Trophoblast cell (in vitro differentiated cells and primary cell): Measurements from ENCODE around the gene OPALIN.

ENCODE experiments used
- DNase-seq, 2 donors: peaks; one replicate each; pipeline ENCODE4 v3.0.0-alpha.2; 2016
- H2AFZ ChIP-seq: 2 replicates; pipeline ENCODE4 v1.6.1; 2013; ENCODE audit warnings: low read length, moderate library complexity, mild to moderate bottlenecking; ENCODE audit not compliant: insufficient read depth, poor library complexity
- H2AK5ac ChIP-seq: 2 replicates; pipeline ENCODE4 v1.6.1; 2013; ENCODE audit warnings: mild to moderate bottlenecking, low read length
- H2BK120ac ChIP-seq: 2 replicates; pipeline ENCODE4 v1.6.1; 2013; ENCODE audit warnings: low read length, mild to moderate bottlenecking, moderate library complexity; ENCODE audit not compliant: insufficient read depth, poor library complexity
- H2BK12ac ChIP-seq: 2 replicates; pipeline ENCODE4 v1.6.1; 2013; ENCODE audit warnings: mild to moderate bottlenecking, low read length, moderate library complexity
- H2BK5ac ChIP-seq: 2 replicates; pipeline ENCODE4 v1.6.1; 2013; ENCODE audit warnings: low read length, low read depth, moderate library complexity, mild to moderate bottlenecking; ENCODE audit not compliant: poor library complexity
- H3K14ac ChIP-seq: 2 replicates; pipeline ENCODE4 v1.6.1; 2013; ENCODE audit warnings: mild to moderate bottlenecking, low read length
- H3K18ac ChIP-seq: 2 replicates; pipeline ENCODE4 v1.6.1; 2013; ENCODE audit warnings: mild to moderate bottlenecking, low read length
- H3K23ac ChIP-seq: 2 replicates; pipeline ENCODE4 v1.6.1; 2013; ENCODE audit warnings: low read length
- H3K27ac ChIP-seq: 2 replicates; pipeline ENCODE4 v1.5.1; 2013; ENCODE audit warnings: low read depth, mild to moderate bottlenecking, inconsistent platforms, low read length, moderate library complexity
- H3K27me3 ChIP-seq: 2 replicates; pipeline ENCODE4 v1.6.1; 2013; ENCODE audit warnings: inconsistent platforms, mild to moderate bottlenecking, low read length, moderate library complexity; ENCODE audit not compliant: insufficient read depth
- H3K36me3 ChIP-seq, 2 experiments: 1 replicate in 1 of 2; 2 replicates in 1 of 2; pipeline ENCODE4 v1.6.1; 2013; ENCODE audit warnings: low read length in 2 of 2, mild to moderate bottlenecking in 2 of 2, moderate library complexity in 1 of 2; ENCODE audit not compliant: insufficient read depth in 2 of 2, control insufficient read depth in 1 of 2
- H3K4ac ChIP-seq: 2 replicates; pipeline ENCODE4 v1.6.1; 2013; ENCODE audit warnings: low read depth, mild to moderate bottlenecking, low read length, moderate library complexity
- H3K4me1 ChIP-seq, 2 experiments: 1 replicate in 1 of 2; 2 replicates in 1 of 2; pipeline ENCODE4 v1.6.1; 2013; ENCODE audit warnings: low read length in 2 of 2, mild to moderate bottlenecking in 2 of 2, moderate library complexity in 1 of 2; ENCODE audit not compliant: insufficient read depth in 2 of 2, control insufficient read depth in 1 of 2
- H3K4me2 ChIP-seq: 2 replicates; pipeline ENCODE4 v1.6.1; 2013; ENCODE audit warnings: inconsistent platforms, mild to moderate bottlenecking, low read length, moderate library complexity
- H3K4me3 ChIP-seq: 2 replicates; pipeline ENCODE4 v1.5.1; 2013; ENCODE audit warnings: mild to moderate bottlenecking, low read depth, low read length, inconsistent platforms
- H3K79me1 ChIP-seq: one replicate; pipeline ENCODE4 v1.6.1; 2013; ENCODE audit warnings: low read length
- H3K79me2 ChIP-seq: 2 replicates; pipeline ENCODE4 v1.6.1; 2013; ENCODE audit warnings: low read length, mild to moderate bottlenecking; ENCODE audit not compliant: control insufficient read depth, insufficient read depth, poor library complexity
- H3K9ac ChIP-seq: 2 replicates; pipeline ENCODE4 v1.6.1; 2013; ENCODE audit warnings: mild to moderate bottlenecking, low read length
- H3K9me3 ChIP-seq: 2 replicates; pipeline ENCODE4 v1.6.1; 2013; ENCODE audit warnings: low read depth, mild to moderate bottlenecking, control low read depth, inconsistent platforms, low read length; ENCODE audit not compliant: insufficient read depth
- H4K12ac ChIP-seq: 2 replicates; pipeline ENCODE4 v1.6.1; 2013; ENCODE audit warnings: low read depth, mild to moderate bottlenecking, low read length, moderate library complexity
- H4K8ac ChIP-seq: 2 replicates; pipeline ENCODE4 v1.6.1; 2013; ENCODE audit warnings: low read depth, mild to moderate bottlenecking, low read length, moderate library complexity
- H4K91ac ChIP-seq: one replicate; pipeline ENCODE4 v1.6.1; 2013; ENCODE audit warnings: low read depth, mild to moderate bottlenecking, low read length, moderate library complexity
- WGBS: extraction: QIAGEN DNeasy Blood & Tissue Kit; methylation state at CpG from one replicate; pipeline ENCODE4 v1.1.7; 2013; ENCODE audit warnings: missing lambda C conversion rate; ENCODE audit not compliant: insufficient read length, insufficient coverage; ENCODE audit errors: extremely low coverage; 5-methylcytosine and 5-hydroxymethylcytosine counted together

The OPALIN gene

GRCh38 chr10:96334616-96335526 is 23.9 kb downstream of the OPALIN start:
- no peak overlapping the region for H2BK5ac ChIP-seq
- H3K23ac ChIP-seq = no peak overlapping the region
- no peak overlapping the region for H3K18ac ChIP-seq
- no peaks in the 10 kb centered on the region for H3K79me1 ChIP-seq
- H3K9ac ChIP-seq = no peak overlapping the region
- H3K14ac ChIP-seq = no peak overlapping the region
- no peaks in the 10 kb centered on the region for H3K27me3 ChIP-seq
- no peak overlapping the region for H2BK120ac ChIP-seq
- no peak overlapping the region for H3K4me3 ChIP-seq
- no peak overlapping the region for H2BK12ac ChIP-seq
- no peak overlapping the region for H3K4me2 ChIP-seq
- H3K79me2 ChIP-seq = no peaks in the 10 kb centered on the region
- no peak overlapping the region for H4K91ac ChIP-seq
- no peak overlapping the region for H3K27ac ChIP-seq
- peak; percentile 18 to 73 for DNase-seq
- H3K9me3 ChIP-seq = no peaks in the 10 kb centered on the region
- H4K8ac ChIP-seq = no peak overlapping the region
- WGBS = no CpG with 5 or more reads among the region's 5 CpGs
- no peak overlapping the region for H2AFZ ChIP-seq
- H3K36me3 ChIP-seq = no peaks in the 10 kb centered on the region
- no peaks in the 10 kb centered on the region for H3K4me1 ChIP-seq
- no peak overlapping the region for H3K4ac ChIP-seq
- H4K12ac ChIP-seq = no peak overlapping the region
- no peak overlapping the region for H2AK5ac ChIP-seq

- Histone ChIP-seq H3K79me2 (no peaks in the 10 kb centered on the region), H3K4me1 (no peaks in the 10 kb centered on the region), H3K18ac (no peak overlapping the region), H2BK12ac (no peak overlapping the region), H2BK5ac (no peak overlapping the region), H3K9ac (no peak overlapping the region), H4K8ac (no peak overlapping the region), H3K27ac (no peak overlapping the region), H3K23ac (no peak overlapping the region), H4K12ac (no peak overlapping the region), H3K4me3 (no peak overlapping the region), H3K36me3 (no peaks in the 10 kb centered on the region), H3K27me3 (no peaks in the 10 kb centered on the region), H3K4me2 (no peak overlapping the region), H2BK120ac (no peak overlapping the region), H2AFZ (no peak overlapping the region), H3K9me3 (no peaks in the 10 kb centered on the region), H4K91ac (no peak overlapping the region), H3K4ac (no peak overlapping the region), H3K79me1 (no peaks in the 10 kb centered on the region), H2AK5ac (no peak overlapping the region), H3K14ac (no peak overlapping the region)
- no peak for DNase-seq
- no CpG with 5 or more reads among the region's 1 CpG for WGBS
Observed at GRCh38 chr10:96333101-96333500, 25.7 kb downstream of the OPALIN start.

- Histone ChIP-seq H3K18ac (no peak overlapping the region), H3K4me2 (no peak overlapping the region), H3K27ac (no peak overlapping the region), H3K4ac (no peak overlapping the region), H3K9ac (no peak overlapping the region), H3K27me3 (no peaks in the 10 kb centered on the region), H3K14ac (no peak overlapping the region), H2BK5ac (no peak overlapping the region), H4K91ac (no peak overlapping the region), H2BK120ac (no peak overlapping the region), H3K9me3 (no peaks in the 10 kb centered on the region), H2AK5ac (no peak overlapping the region), H4K12ac (no peak overlapping the region), H2BK12ac (no peak overlapping the region), H3K79me2 (no peaks in the 10 kb centered on the region), H4K8ac (no peak overlapping the region), H3K23ac (no peak overlapping the region), H2AFZ (no peak overlapping the region), H3K36me3 (no peaks in the 10 kb centered on the region), H3K4me3 (no peak overlapping the region), H3K79me1 (no peaks in the 10 kb centered on the region), H3K4me1 (no peaks in the 10 kb centered on the region)
- WGBS = no CpG with 5 or more reads among the region's 7 CpGs
- DNase-seq = no peak
Observed at GRCh38 chr10:96327462-96327861, 31.3 kb downstream of the OPALIN start.

- Histone ChIP-seq H3K27ac (no peak overlapping the region), H3K4me1 (no peaks in the 10 kb centered on the region), H3K79me1 (no peaks in the 10 kb centered on the region), H3K9me3 (no peaks in the 10 kb centered on the region), H3K79me2 (no peaks in the 10 kb centered on the region), H3K4me3 (no peak overlapping the region), H3K36me3 (no peaks in the 10 kb centered on the region), H4K8ac (no peak overlapping the region), H3K27me3 (no peaks in the 10 kb centered on the region), H3K4me2 (no peak overlapping the region), H3K4ac (no peak overlapping the region), H3K9ac (no peak overlapping the region), H3K23ac (no peak overlapping the region), H4K91ac (no peak overlapping the region), H2BK12ac (no peak overlapping the region), H3K14ac (no peak overlapping the region), H3K18ac (no peak overlapping the region), H2AFZ (no peak overlapping the region), H4K12ac (no peak overlapping the region), H2BK5ac (no peak overlapping the region), H2AK5ac (no peak overlapping the region), H2BK120ac (no peak overlapping the region)
- no peak for DNase-seq
- WGBS = no CpG with 5 or more reads among the region's 4 CpGs
Observed at GRCh38 chr10:96325719-96326373, 33.0 kb downstream of the OPALIN start.
